GM12878 (cell line): ENCODE data around the gene BORCS6. TPM values are rescaled to one million over a fixed set of nuclear protein-coding genes. Genes with fewer than 3 reads are reported as not detected.
A peak's percentile ranks its signal among the peaks of the same experiment; 100 is the strongest.

Source experiments
- ATAC-seq: fragments of 200-7000 bp; cut with Tn5 transposase; 3 replicates; pipeline ENCODE4 v1.9.1; 2020; ENCODE audit warnings: mild to moderate bottlenecking, moderate library complexity
- BruUV-seq: library from RNA; stranded (reverse); fragments of 400-500 nt; replicated peaks from 2 replicates; lab custom pipeline; 2021; lab: Mats Ljungman, UMichigan
- CTCF ChIA-PET: fragments of 300-600 bp; sonication (Branson Sonifier 250); formaldehyde crosslinking; extraction: SDS; loops from one replicate; lab custom pipeline; 2021; ENCODE audit warnings: inconsistent platforms; lab: Yijun Ruan, JAX
- POLR2A ChIA-PET: fragments of 350-600 bp; formaldehyde crosslinking; extraction: SDS; loops from one replicate; lab custom pipeline; 2021; ENCODE audit warnings: inconsistent platforms; lab: Charles Lee
- RAD21 ChIA-PET: fragments of 300-600 bp; sonication (Branson Sonifier 250); formaldehyde crosslinking; loops from one replicate; lab custom pipeline; 2023; ENCODE audit warnings: antibody characterized with exemption; ENCODE audit not compliant: unreplicated experiment; lab: Charles Lee
- SMC1A ChIA-PET: fragments of 300-600 bp; sonication (Branson Sonifier 250); formaldehyde crosslinking; loops from one replicate; lab custom pipeline; 2023; ENCODE audit not compliant: unreplicated experiment, uncharacterized antibody; lab: Charles Lee
- DNase-seq: peaks from one replicate; pipeline ENCODE4 v3.0.0-alpha.2; 2011; ENCODE audit warnings: low read depth, low spot score
- FAIRE-seq: peaks from 3 replicates; lab custom pipeline; 2011; peaks lifted over from hg19 to GRCh38; lab: Jason Lieb, UNC
- H2AFZ ChIP-seq: 2 replicates; pipeline ENCODE4 v1.6.0; 2011; ENCODE audit warnings: low read depth, low read length, control low read depth; ENCODE audit not compliant: control insufficient read depth
- H3K27ac ChIP-seq: 2 replicates; pipeline ENCODE4 v1.5.1; 2011; ENCODE audit warnings: control low read depth; ENCODE audit not compliant: control insufficient read depth, insufficient read depth
- H3K27me3 ChIP-seq, 2 experiments: replicated peaks in 1 of 2; 2 replicates each; pipeline versions ENCODE4 v1.6.0 to v1.6.1; 2011; ENCODE audit warnings: low read length in 1 of 2; ENCODE audit not compliant: control insufficient read depth in 2 of 2, insufficient read depth in 2 of 2
- H3K36me3 ChIP-seq, 2 experiments: 2 replicates each; pipeline ENCODE4 v1.5.1; 2011; ENCODE audit warnings: low read length in 1 of 2; ENCODE audit not compliant: control insufficient read depth in 2 of 2, insufficient read depth in 2 of 2
- H3K4me1 ChIP-seq: 2 replicates; pipeline ENCODE4 v1.6.1; 2011; ENCODE audit warnings: mild to moderate bottlenecking, low read length, moderate library complexity, mixed read lengths; ENCODE audit not compliant: control insufficient read depth, insufficient read depth
- H3K4me2 ChIP-seq: 2 replicates; pipeline ENCODE4 v1.6.0; 2011; ENCODE audit warnings: control low read depth; ENCODE audit not compliant: control insufficient read depth, insufficient read depth
- H3K4me3 ChIP-seq: fragments of 200-600 bp; sonication (generic); 2 replicates; pipeline ENCODE4 v1.5.1; 2016
- H3K79me2 ChIP-seq: 2 replicates; pipeline ENCODE4 v1.6.0; 2011; ENCODE audit warnings: low read length; ENCODE audit not compliant: control insufficient read depth, insufficient read depth
- H3K9ac ChIP-seq: 2 replicates; pipeline ENCODE4 v1.8.0; 2011; ENCODE audit warnings: low read length, control low read depth, mixed read lengths; ENCODE audit not compliant: control insufficient read depth, insufficient read depth
- H3K9me3 ChIP-seq: replicated peaks from 3 replicates; pipeline ENCODE4 v1.5.1; 2011; ENCODE audit warnings: mild to moderate bottlenecking, low read length; ENCODE audit not compliant: control insufficient read depth, insufficient read depth
- H4K20me1 ChIP-seq: 2 replicates; pipeline ENCODE4 v1.6.0; 2011; ENCODE audit not compliant: control insufficient read depth, insufficient read depth
- BACH1 ChIP-seq: fragments of 450-650 bp; IDR thresholded peaks from 2 replicates; pipeline ENCODE4 v1.6.1; 2017; ENCODE audit warnings: mild to moderate bottlenecking, borderline replicate concordance
- CEBPB ChIP-seq, 2 experiments: fragments of 150-350 bp in 1 of 2; IDR thresholded peaks; 2 replicates each; pipeline ENCODE4 v1.6.1; 2012 to 2014; ENCODE audit warnings: low read depth in 2 of 2, low read length in 2 of 2, borderline replicate concordance in 1 of 2, inconsistent platforms in 1 of 2
- CHD2 ChIP-seq: IDR thresholded peaks from 2 replicates; pipeline ENCODE4 v1.6.1; 2011; ENCODE audit warnings: low read depth, low read length, improper control_type of control experiment, borderline replicate concordance
- CREB1 ChIP-seq: IDR thresholded peaks from 2 replicates; pipeline ENCODE4 v1.6.1; 2012; ENCODE audit warnings: low read depth, mild to moderate bottlenecking, inconsistent platforms
- EGR1 ChIP-seq, 2 experiments: IDR thresholded peaks; 1 replicate in 1 of 2; 2 replicates in 1 of 2; pipeline ENCODE4 v1.6.1; 2011 to 2012; ENCODE audit warnings: low read depth in 2 of 2, low read length in 2 of 2, borderline replicate concordance in 1 of 2, mild to moderate bottlenecking in 1 of 2, moderate library complexity in 1 of 2
- ETV6 ChIP-seq, 2 experiments: fragments of 450-650 bp in 1 of 2; IDR thresholded peaks in 1 of 2; conservative IDR thresholded peaks in 1 of 2; 2 replicates each; pipeline ENCODE4 v1.6.1; 2014; ENCODE audit warnings: antibody characterized with exemption in 1 of 2, borderline replicate concordance in 1 of 2, low read depth in 1 of 2, mild to moderate bottlenecking in 1 of 2, moderate library complexity in 1 of 2
- HDGF ChIP-seq: fragments of 450-650 bp; IDR thresholded peaks from 2 replicates; pipeline ENCODE4 v1.6.1; 2016; ENCODE audit warnings: antibody characterized with exemption
- IKZF2 ChIP-seq, 2 experiments: fragments of 450-650 bp; IDR thresholded peaks; 2 replicates each; pipeline ENCODE4 v1.6.1; 2017; ENCODE audit warnings: mild to moderate bottlenecking in 2 of 2, moderate library complexity in 2 of 2
- JUND ChIP-seq: IDR thresholded peaks from 2 replicates; pipeline ENCODE4 v1.6.1; 2012; ENCODE audit warnings: low read depth, mild to moderate bottlenecking, low read length, improper control_type of control experiment, moderate library complexity
- KAT2A ChIP-seq: conservative IDR thresholded peaks from 2 replicates; pipeline ENCODE4 v1.6.1; 2011; ENCODE audit warnings: low read depth, low read length; ENCODE audit not compliant: control insufficient read depth
- MEF2A ChIP-seq: IDR thresholded peaks from 2 replicates; pipeline ENCODE4 v1.6.1; 2011; ENCODE audit warnings: low read depth, mild to moderate bottlenecking, low read length, moderate library complexity; ENCODE audit not compliant: insufficient read depth
- NR2F1 ChIP-seq: fragments of 450-650 bp; conservative IDR thresholded peaks from 2 replicates; pipeline ENCODE4 v1.6.1; 2017; ENCODE audit warnings: mild to moderate bottlenecking
- SIN3A ChIP-seq: IDR thresholded peaks from 2 replicates; pipeline ENCODE4 v1.6.1; 2012; ENCODE audit warnings: low read depth, low read length, improper control_type of control experiment
- SP1 ChIP-seq: IDR thresholded peaks from one replicate; pipeline ENCODE4 v1.6.1; 2011; ENCODE audit warnings: low read depth, low read length
- ZNF687 ChIP-seq: fragments of 450-650 bp; IDR thresholded peaks from 2 replicates; pipeline ENCODE4 v1.6.1; 2017; ENCODE audit warnings: mild to moderate bottlenecking, moderate library complexity
- WGBS: methylation state at CpG from one replicate; pipeline ENCODE4 v1.1.6; 2016; ENCODE audit warnings: low lambda C conversion rate; ENCODE audit not compliant: insufficient replicate concordance, insufficient coverage; ENCODE audit errors: missing lambda C conversion rate; 5-methylcytosine and 5-hydroxymethylcytosine counted together
- in situ Hi-C: fragments of 300-500 bp; cut with MboI; formaldehyde crosslinking; loops from 9 replicates; pipeline ENCODE4 v1.14.3; 2018; ENCODE audit warnings: mixed read lengths
- intact Hi-C: fragments of 100-400 bp; cut with micrococcal nuclease; formaldehyde crosslinking; loops from one replicate; pipeline ENCODE4 v1.14.2; 2022; ENCODE audit not compliant: unreplicated experiment
- polyA plus RNA-seq, 11 experiments: library from polyadenylated mRNA; depleted of rRNA in 4 of 11; unstranded in 6 of 11; stranded (reverse) in 5 of 11; fragments of >200 nt; fragmentation: Nextera tagmentation in 4 of 11; fragmentation: Illumina TruSeq in 1 of 11; extraction: Ambion mirVana in 4 of 11; extraction: Trizol in 1 of 11; gene quantifications; 1 replicate in 1 of 11; 2 replicates in 10 of 11; pipeline versions ENCODE4 v1.2.1 to v1.2.3, GENCODE V29; 2011 to 2016; ENCODE audit warnings: inconsistent platforms in 2 of 11, missing spikeins in 2 of 11, low read depth in 1 of 11
- total RNA-seq, 4 experiments: library from RNA; depleted of rRNA in 3 of 4; stranded (reverse); fragments of >200 nt in 3 of 4; fragmentation: Illumina TruSeq in 1 of 4; extraction: Trizol in 1 of 4; gene quantifications; 2 replicates each; pipeline versions ENCODE4 v1.2.1 to v1.2.3, GENCODE V29; 2013 to 2021
- TF ChIP-seq, protein P1 (sequence below): IDR thresholded peaks from 2 replicates; pipeline ENCODE4 v1.6.1; 2011; ENCODE audit warnings: low read depth, mild to moderate bottlenecking, low read length, moderate library complexity, borderline replicate concordance; ENCODE audit errors: extremely low read depth
- TF ChIP-seq, protein P2 (sequence below): fragments of 450-650 bp; IDR thresholded peaks from 2 replicates; pipeline ENCODE4 v1.6.1; 2014; ENCODE audit warnings: mild to moderate bottlenecking

Gene BORCS6
- total and polyA plus RNA-seq, 10 of the 15 experiments (the other 5 are each of a cell fraction or from before 2014, with no cell fraction given): 0.37 to 14.1 (median 6.7) TPM

GRCh38 chr17:8152112-8152775 lies 37.7 kb downstream of the BORCS6 start, which contains the start of gene PER1:
TSS of gene PER1 (minus strand) at chr17:8152404. CDS start at chr17:8150706, 1,698 bp downstream.
- no peaks in the 10 kb centered on the region for H3K9me3 ChIP-seq
- peak within 1 kb of the TSS; percentile 89 for H3K4me3 ChIP-seq
- no TSS peak for BruUV-seq
- peak within 1 kb of the TSS; percentile 89 for H3K27ac ChIP-seq
- WGBS: 14% methylated on average over 41 of the region's 42 CpGs
- CTCF ChIA-PET: interaction anchor here (0.7 to 3.4 kb wide), 4 partner anchors 11 to 33 kb away, joined by 3 to 29 read pairs (median 5); no protein-coding TSS in a partner anchor
- H3K27me3 ChIP-seq: no peaks in the 10 kb centered on the region
- FAIRE-seq (peak; percentile 78), DNase-seq (peak; percentile 66), ATAC-seq (peak; percentile 64)
- peaks cover 19% of the 10 kb centered on the region for H3K4me1 ChIP-seq
- peaks cover 9 to 12% of the 10 kb centered on the region in 2 experiments for H3K36me3 ChIP-seq
- intact Hi-C loops: no loop called here
- peak within 1 kb of the TSS; percentile 51 for H2AFZ ChIP-seq
- H3K9ac ChIP-seq: peak within 1 kb of the TSS; percentile 85
- RAD21 ChIA-PET: interaction anchor here (0.9 to 1.0 kb wide), 2 partner anchors 14 to 32 kb away, joined by 3 to 5 read pairs; no protein-coding TSS in a partner anchor
- POLR2A ChIA-PET: interaction anchor here (1.0 to 7.5 kb wide), 9 partner anchors 9 to 44 kb away, joined by 3 to 71 read pairs (median 6); partner anchors contain the start of genes BORCS6 and HES7
- in situ Hi-C loops: no loop called here
- no peaks in the 10 kb centered on the region; the same call in 1 of the 2 replicates for H4K20me1 ChIP-seq
- H3K4me2 ChIP-seq: peak within 1 kb of the TSS; percentile 97
- SMC1A ChIA-PET: no interaction called here
- H3K79me2 ChIP-seq: peaks cover 21% of the 10 kb centered on the region
- TF ChIP-seq SP1 (peak; percentile 81), ZNF687 (peak; percentile 66), IKZF2 (IDR thresholded peaks at IDR 0.05) (no peak), CEBPB (IDR thresholded peaks at IDR 0.05; ENCODE audit: borderline replicate concordance in 1 of 2, low read depth in 2 of 2, low read length in 2 of 2) (peak in 1 of 2 experiments; percentile 56; a peak in 1 of 4 replicates), HDGF (peak; percentile 74; the same call in 1 of the 2 replicates), NR2F1 (peak; percentile 95), JUND (no peak), BACH1 (peak; percentile 83), CHD2 (peak; percentile 39; the same call in 1 of the 2 replicates), EGR1 (IDR thresholded peaks at IDR 0.05; ENCODE audit: borderline replicate concordance in 1 of 2, low read depth in 2 of 2, low read length in 2 of 2) (no peak), MEF2A (0 out of 2 replicates have a peak, but pooled peaks have one; percentile 20), KAT2A (no peak), SIN3A (0 out of 2 replicates have a peak, but pooled peaks have one; percentile 21), ETV6 (conservative IDR thresholded peaks at IDR 0.05 in 1 of 2, IDR thresholded peaks at IDR 0.05 in 1 of 2; ENCODE audit: borderline replicate concordance in 1 of 2, low read depth in 1 of 2) (no peak), CREB1 (peak; percentile 67)
- TF ChIP-seq, protein P1, sequence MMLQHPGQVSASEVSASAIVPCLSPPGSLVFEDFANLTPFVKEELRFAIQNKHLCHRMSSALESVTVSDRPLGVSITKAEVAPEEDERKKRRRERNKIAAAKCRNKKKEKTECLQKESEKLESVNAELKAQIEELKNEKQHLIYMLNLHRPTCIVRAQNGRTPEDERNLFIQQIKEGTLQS: 0 out of 2 replicates have a peak, but pooled peaks have one; percentile 2
- TF ChIP-seq, protein P2, sequence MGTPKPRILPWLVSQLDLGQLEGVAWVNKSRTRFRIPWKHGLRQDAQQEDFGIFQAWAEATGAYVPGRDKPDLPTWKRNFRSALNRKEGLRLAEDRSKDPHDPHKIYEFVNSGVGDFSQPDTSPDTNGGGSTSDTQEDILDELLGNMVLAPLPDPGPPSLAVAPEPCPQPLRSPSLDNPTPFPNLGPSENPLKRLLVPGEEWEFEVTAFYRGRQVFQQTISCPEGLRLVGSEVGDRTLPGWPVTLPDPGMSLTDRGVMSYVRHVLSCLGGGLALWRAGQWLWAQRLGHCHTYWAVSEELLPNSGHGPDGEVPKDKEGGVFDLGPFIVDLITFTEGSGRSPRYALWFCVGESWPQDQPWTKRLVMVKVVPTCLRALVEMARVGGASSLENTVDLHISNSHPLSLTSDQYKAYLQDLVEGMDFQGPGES: 0 out of 2 replicates have a peak, but pooled peaks have one; percentile 15
